GM12874 (cell line): ENCODE results near the gene UQCRQ.

Experiments used
- TF ChIP-seq, protein P1 (sequence below): IDR thresholded peaks from 2 replicates; pipeline ENCODE4 v1.5.1; 2011; ENCODE audit warnings: low read depth, mild to moderate bottlenecking, control low read depth, low read length, moderate library complexity; ENCODE audit not compliant: insufficient read depth

UQCRQ gene

GRCh38 chr5:132837868-132838267 is 28.6 kb upstream of the UQCRQ start:
- TF ChIP-seq, protein P1, sequence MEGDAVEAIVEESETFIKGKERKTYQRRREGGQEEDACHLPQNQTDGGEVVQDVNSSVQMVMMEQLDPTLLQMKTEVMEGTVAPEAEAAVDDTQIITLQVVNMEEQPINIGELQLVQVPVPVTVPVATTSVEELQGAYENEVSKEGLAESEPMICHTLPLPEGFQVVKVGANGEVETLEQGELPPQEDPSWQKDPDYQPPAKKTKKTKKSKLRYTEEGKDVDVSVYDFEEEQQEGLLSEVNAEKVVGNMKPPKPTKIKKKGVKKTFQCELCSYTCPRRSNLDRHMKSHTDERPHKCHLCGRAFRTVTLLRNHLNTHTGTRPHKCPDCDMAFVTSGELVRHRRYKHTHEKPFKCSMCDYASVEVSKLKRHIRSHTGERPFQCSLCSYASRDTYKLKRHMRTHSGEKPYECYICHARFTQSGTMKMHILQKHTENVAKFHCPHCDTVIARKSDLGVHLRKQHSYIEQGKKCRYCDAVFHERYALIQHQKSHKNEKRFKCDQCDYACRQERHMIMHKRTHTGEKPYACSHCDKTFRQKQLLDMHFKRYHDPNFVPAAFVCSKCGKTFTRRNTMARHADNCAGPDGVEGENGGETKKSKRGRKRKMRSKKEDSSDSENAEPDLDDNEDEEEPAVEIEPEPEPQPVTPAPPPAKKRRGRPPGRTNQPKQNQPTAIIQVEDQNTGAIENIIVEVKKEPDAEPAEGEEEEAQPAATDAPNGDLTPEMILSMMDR = no peak

- TF ChIP-seq, protein P1 = no peak
Measured at GRCh38 chr5:132838516-132839282, 27.7 kb upstream of the UQCRQ start.

GRCh38 chr5:132839426-132840301 is 26.8 kb upstream of the UQCRQ start:
- TF ChIP-seq, protein P1 = no peak

GRCh38 chr5:132840313-132840712 is 26.1 kb upstream of the UQCRQ start:
- TF ChIP-seq, protein P1 = no peak

GRCh38 chr5:132840896-132841295 is 25.5 kb upstream of the UQCRQ start:
- TF ChIP-seq, protein P1 = no peak

- TF ChIP-seq, protein P1 = no peak
Measured at GRCh38 chr5:132841305-132841704, 25.1 kb upstream of the UQCRQ start.

GRCh38 chr5:132848270-132848669 is 18.2 kb upstream of the UQCRQ start:
- TF ChIP-seq, protein P1 = no peak
